ENCODE results near the gene GRID1. TPM values are rescaled to one million over a fixed set of nuclear protein-coding genes. Genes with fewer than 3 reads are reported as not detected.

Gene GRID1
- total RNA-seq, 3 donors from 2014 or later, result 2.3 to 8.5 (median 5.9) TPM

DNA sequence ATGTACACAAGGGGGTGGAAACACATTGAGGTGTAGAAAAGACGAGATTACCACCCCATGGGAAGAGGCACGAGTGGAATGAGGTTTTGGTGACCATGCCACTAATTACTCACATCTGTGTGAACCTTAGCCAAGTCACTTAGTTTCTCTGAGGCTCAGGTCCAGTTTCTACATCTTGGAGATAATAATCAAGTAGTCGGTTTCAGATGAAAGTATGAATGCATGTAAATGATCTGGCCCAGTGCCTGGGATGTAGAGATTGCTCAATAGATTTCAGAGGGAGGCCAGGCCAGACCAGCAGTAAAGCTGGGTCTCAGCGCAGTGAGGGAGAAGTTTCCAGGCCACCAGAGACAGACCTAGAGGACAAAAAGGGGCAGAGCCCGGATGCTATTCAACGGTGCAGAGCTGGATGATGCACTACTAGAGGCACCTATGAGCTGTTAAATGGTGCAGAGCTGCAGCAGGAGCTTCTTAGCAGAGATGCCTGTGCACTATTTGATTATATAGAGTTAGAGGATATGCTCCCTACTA, 725.1 kb downstream of the GRID1 start:
- Histone ChIP-seq H3K27ac (peak overlapping the region in 1 of 2 donors; percentile 70), H3K9me3 (no peaks in the 10 kb centered on the region), H3K36me3 (no peaks in the 10 kb centered on the region), H3K4me3 (no peak overlapping the region), H3K27me3 (no peaks in the 10 kb centered on the region), H3K4me1 (peaks cover 0 to 11% of the 10 kb centered on the region in 2 donors)
- DNase-seq (ENCODE audit: low spot score in 2 of 2), result no peak
- intact Hi-C loops (cut with DNase I; ENCODE audit: low total_unique reads), result no loop called here
- TF ChIP-seq POLR2A (IDR thresholded peaks at IDR 0.05), result no peak
- TF ChIP-seq, protein P1, sequence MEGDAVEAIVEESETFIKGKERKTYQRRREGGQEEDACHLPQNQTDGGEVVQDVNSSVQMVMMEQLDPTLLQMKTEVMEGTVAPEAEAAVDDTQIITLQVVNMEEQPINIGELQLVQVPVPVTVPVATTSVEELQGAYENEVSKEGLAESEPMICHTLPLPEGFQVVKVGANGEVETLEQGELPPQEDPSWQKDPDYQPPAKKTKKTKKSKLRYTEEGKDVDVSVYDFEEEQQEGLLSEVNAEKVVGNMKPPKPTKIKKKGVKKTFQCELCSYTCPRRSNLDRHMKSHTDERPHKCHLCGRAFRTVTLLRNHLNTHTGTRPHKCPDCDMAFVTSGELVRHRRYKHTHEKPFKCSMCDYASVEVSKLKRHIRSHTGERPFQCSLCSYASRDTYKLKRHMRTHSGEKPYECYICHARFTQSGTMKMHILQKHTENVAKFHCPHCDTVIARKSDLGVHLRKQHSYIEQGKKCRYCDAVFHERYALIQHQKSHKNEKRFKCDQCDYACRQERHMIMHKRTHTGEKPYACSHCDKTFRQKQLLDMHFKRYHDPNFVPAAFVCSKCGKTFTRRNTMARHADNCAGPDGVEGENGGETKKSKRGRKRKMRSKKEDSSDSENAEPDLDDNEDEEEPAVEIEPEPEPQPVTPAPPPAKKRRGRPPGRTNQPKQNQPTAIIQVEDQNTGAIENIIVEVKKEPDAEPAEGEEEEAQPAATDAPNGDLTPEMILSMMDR (IDR thresholded peaks at IDR 0.05), result no peak
- TF ChIP-seq POLR2AphosphoS5 (IDR thresholded peaks at IDR 0.05), result no peak

DNA sequence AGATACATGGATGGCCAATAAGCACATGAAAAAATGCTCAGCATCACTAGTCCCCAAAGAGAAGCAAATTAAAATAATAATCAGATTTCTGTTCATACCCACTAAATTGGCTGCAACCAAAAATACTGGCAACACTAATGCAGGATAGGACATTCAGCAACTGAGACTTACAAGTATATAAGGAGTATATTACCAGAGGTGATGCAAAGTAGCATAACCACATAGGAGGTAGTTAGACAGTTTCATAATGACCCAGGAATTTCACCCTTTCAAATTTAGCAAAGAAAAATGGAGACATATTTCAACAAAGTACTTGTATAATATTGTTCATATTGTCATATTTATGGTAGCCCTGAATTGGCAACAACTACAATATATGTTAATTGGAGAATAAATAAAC, 727.8 kb downstream of the GRID1 start:
- intact Hi-C loops (cut with DNase I; ENCODE audit: low total_unique reads), result no loop called here

DNA sequence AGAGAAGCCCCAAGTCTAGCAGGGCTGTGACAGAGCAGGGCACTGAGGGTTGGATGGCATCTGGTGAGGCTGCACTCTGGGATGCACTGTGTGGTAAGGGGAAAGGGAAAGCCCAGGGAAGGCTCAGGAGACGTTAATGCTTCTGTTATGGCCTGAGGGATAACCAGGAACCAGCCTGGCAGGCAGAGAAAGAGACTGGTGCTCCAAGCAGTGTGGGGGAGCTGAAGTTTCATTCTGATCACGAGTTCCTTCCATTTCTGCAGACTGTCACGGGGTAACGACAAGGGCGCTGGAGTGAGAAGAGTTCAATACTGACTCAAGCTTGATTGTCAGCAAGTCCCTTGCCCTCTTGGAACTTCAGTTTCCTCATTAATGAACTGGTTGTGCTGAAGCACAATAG, 730.9 kb downstream of the GRID1 start:
- no peak overlapping the region for H3K27ac ChIP-seq
- H3K9me3 ChIP-seq, result no peaks in the 10 kb centered on the region
- TF ChIP-seq, protein P1 (IDR thresholded peaks at IDR 0.05), result no peak
- no peak for TF ChIP-seq POLR2A (IDR thresholded peaks at IDR 0.05)
- no peak for TF ChIP-seq POLR2AphosphoS5 (IDR thresholded peaks at IDR 0.05)
- DNase-seq (ENCODE audit: low spot score in 2 of 2), result no peak
- H3K4me1 ChIP-seq, result no peaks in the 10 kb centered on the region
- intact Hi-C loops (cut with DNase I; ENCODE audit: low total_unique reads), result no loop called here
- no peaks in the 10 kb centered on the region for H3K27me3 ChIP-seq
- H3K36me3 ChIP-seq, result no peaks in the 10 kb centered on the region
- H3K4me3 ChIP-seq, result no peak overlapping the region

More for the DNA sequence above, 727.8 kb downstream of the GRID1 start:
- Histone ChIP-seq H3K4me1 (peaks cover 0 to 11% of the 10 kb centered on the region in 2 donors), H3K9me3 (no peaks in the 10 kb centered on the region), H3K4me3 (no peak overlapping the region), H3K36me3 (no peaks in the 10 kb centered on the region), H3K27me3 (no peaks in the 10 kb centered on the region), H3K27ac (no peak overlapping the region)
- no peak for TF ChIP-seq POLR2AphosphoS5 (IDR thresholded peaks at IDR 0.05)
- TF ChIP-seq, protein P1 (IDR thresholded peaks at IDR 0.05), result no peak
- no peak for TF ChIP-seq POLR2A (IDR thresholded peaks at IDR 0.05)
- no peak for DNase-seq (ENCODE audit: low spot score in 2 of 2)

DNA sequence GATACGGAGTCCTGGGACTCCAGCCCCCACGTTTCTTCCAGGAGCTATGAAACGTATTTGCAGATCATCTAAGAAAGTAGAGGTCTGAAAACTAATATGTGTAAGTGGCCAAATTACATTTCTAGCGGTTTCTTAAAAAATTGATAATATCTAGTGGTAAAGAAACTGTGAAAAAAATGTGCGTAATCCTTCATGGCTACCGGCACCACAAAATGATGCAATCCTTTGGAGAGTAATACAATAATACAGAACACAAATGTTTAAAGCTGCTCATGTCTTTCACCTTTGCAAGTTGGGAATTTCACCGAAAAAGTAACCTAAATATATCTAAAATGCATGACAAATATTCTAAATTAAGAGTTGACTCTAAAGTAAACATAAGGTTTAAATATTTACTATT, 742.1 kb downstream of the GRID1 start:
- Histone ChIP-seq H3K27me3 (no peaks in the 10 kb centered on the region), H3K4me1 (no peaks in the 10 kb centered on the region), H3K4me3 (no peak overlapping the region), H3K9me3 (no peaks in the 10 kb centered on the region), H3K36me3 (no peaks in the 10 kb centered on the region), H3K27ac (no peak overlapping the region)
- TF ChIP-seq POLR2A (IDR thresholded peaks at IDR 0.05) (no peak), POLR2AphosphoS5 (IDR thresholded peaks at IDR 0.05) (no peak)
- TF ChIP-seq, protein P1 (IDR thresholded peaks at IDR 0.05), result no peak
- intact Hi-C loops (cut with DNase I; ENCODE audit: low total_unique reads), result no loop called here
- no peak for DNase-seq (ENCODE audit: low spot score in 2 of 2)

DNA sequence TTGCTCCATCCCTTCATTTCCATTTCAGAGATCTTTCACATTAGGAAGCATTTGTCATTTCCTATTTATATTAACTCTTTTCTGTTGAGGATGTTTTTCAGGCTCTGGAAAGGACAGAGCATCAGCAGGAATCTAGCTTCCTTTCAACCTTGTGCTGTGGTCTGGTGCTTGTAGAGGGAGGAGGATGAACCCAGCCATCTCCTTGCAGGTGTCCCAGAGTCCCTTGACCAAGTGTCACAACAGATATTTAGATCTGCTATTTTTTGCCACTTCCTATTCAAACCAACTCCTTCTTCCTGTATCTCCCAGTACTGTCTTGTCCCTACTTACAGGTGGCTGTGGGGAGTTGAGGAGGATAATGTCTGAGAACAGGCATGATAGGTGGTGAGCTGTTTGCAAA, 742.8 kb downstream of the GRID1 start:
- Histone ChIP-seq H3K36me3 (no peaks in the 10 kb centered on the region), H3K4me1 (no peaks in the 10 kb centered on the region), H3K4me3 (no peak overlapping the region), H3K27me3 (no peaks in the 10 kb centered on the region), H3K9me3 (no peaks in the 10 kb centered on the region), H3K27ac (no peak overlapping the region)
- TF ChIP-seq POLR2AphosphoS5 (IDR thresholded peaks at IDR 0.05) (no peak), POLR2A (IDR thresholded peaks at IDR 0.05) (no peak)
- TF ChIP-seq, protein P1 (IDR thresholded peaks at IDR 0.05), result no peak
- intact Hi-C loops (cut with DNase I; ENCODE audit: low total_unique reads), result no loop called here
- DNase-seq (ENCODE audit: low spot score in 2 of 2), result no peak

Measured in breast epithelium (tissue), 4 donors.